ENCODE measurements around the gene DHX16. TPM values are rescaled to one million over a fixed set of nuclear protein-coding genes. Genes with fewer than 3 reads are reported as not detected.

DHX16 gene
- total RNA-seq, 1 donor from 2014 or later: 52.0 TPM

DNA sequence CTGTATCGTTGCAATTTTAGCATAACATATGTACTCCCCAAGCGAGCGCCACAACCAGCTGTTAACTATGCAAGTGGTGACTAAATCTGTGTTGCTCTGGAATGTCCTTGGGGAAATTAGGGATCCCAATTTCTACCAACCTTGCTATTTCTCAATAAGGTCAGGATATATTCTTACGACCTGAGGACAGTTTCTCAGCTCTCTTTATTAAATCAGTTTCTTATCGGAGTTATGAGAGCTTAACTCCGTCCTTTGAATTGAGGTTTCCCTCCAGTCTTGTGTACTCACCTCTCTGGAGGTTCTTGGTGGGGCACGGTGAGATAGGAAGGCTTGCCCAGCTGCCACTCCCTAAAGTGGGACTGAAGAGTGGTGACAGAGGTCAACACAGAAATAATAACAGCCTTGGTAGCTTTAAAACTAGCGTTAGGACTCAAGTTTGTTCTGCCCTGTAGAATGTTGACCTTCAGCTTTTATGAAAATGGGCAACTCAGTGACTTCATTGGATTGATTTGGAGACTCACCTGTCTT, 54.5 kb downstream of the DHX16 start:
- TF ChIP-seq, protein P1, sequence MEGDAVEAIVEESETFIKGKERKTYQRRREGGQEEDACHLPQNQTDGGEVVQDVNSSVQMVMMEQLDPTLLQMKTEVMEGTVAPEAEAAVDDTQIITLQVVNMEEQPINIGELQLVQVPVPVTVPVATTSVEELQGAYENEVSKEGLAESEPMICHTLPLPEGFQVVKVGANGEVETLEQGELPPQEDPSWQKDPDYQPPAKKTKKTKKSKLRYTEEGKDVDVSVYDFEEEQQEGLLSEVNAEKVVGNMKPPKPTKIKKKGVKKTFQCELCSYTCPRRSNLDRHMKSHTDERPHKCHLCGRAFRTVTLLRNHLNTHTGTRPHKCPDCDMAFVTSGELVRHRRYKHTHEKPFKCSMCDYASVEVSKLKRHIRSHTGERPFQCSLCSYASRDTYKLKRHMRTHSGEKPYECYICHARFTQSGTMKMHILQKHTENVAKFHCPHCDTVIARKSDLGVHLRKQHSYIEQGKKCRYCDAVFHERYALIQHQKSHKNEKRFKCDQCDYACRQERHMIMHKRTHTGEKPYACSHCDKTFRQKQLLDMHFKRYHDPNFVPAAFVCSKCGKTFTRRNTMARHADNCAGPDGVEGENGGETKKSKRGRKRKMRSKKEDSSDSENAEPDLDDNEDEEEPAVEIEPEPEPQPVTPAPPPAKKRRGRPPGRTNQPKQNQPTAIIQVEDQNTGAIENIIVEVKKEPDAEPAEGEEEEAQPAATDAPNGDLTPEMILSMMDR (conservative IDR thresholded peaks at IDR 0.05; ENCODE audit: low read depth, low read length): no peak
- H3K4me3 ChIP-seq (ENCODE audit: low read depth, low read length): peak overlapping the region; percentile 85
- DNase-seq (ENCODE audit: low read depth): no peak

DNA sequence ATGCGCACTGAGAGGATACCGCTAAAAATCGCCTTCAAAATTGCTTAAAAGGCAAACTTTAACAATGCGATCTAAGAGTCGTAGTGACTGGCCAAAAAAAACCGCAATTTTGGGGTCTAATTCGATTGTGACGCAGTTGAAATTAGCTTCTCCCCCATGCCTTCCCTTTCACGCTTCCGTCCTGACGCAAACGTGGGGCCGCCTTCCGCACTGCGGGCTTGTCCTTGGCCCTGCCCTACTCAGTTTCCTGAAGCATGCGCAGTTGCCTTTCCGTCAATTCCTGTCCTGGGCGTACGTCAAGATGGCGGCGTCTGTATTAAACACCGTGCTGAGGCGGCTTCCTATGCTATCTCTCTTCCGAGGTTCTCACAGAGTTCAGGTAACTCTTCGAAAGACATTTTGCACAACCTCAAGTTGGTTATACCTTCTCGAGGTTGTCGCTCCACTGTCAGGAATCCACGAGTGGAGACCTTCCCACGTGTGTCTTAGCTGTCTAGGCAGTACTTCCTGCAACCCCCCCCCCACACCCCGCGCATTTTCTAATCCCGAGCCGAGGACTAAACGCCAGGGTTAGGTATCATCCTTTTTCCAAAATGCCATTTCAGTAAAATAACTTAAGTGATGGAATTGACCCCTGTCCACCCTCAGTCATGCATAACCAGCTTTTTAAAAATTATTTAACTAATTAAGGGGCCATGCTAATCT, 55.1 kb downstream of the DHX16 start, which contains the start of gene MRPS18B:
TSS of gene MRPS18B (plus strand) at position 276 of the 705 bp plus-strand sequence. CDS start at position 302, 26 bp downstream.
- DNase-seq (ENCODE audit: low read depth): peak; percentile 93
- H3K4me3 ChIP-seq (ENCODE audit: low read depth, low read length): peak within 1 kb of the TSS; percentile 85
- TF ChIP-seq, protein P1 (conservative IDR thresholded peaks at IDR 0.05; ENCODE audit: low read depth, low read length): no peak

DNA sequence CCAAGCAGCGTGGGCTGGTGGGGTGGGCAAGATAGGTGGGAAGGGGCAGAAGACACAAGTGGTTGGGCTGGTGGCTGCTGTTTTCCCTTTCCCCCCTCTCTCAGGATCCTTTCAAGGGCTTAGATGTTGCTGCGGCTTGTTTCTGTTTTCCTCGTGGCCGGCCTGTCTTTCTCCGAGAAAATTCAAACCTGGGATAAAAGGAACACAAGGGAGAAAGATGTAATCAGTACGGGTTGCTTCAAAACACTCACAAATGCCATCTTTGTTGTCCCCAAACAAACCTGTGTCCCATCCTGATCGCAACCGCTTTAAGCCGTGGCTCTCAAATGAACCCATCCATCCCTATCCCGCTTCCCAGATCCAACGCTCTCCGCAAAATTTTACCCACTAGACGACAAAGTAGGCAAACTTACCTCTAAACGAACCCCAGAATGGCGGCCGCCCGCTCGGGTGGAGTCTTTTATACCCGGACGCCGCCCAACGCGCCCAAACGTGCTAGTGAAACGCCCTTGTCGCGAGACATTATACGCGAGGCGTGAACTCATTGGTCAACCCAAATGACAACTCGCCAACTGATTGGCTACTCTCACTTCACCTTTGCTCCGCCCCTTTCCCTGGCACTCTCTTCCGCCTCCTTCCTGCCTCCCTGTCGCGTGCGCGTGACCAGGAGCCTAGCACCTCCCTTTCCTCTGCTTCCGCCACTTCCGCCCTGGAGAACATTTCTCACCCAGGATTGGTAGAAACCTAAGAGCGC, 55.8 kb downstream of the DHX16 start, which contains the start of gene PPP1R10:
TSS of gene PPP1R10 (minus strand) at position 433 of the 754 bp plus-strand sequence. CDS start 7,299 bp downstream, outside the sequence.
- TF ChIP-seq, protein P1 (conservative IDR thresholded peaks at IDR 0.05; ENCODE audit: low read depth, low read length): no peak
- DNase-seq (ENCODE audit: low read depth): peak; percentile 98
- peak within 1 kb of the TSS; percentile 85 for H3K4me3 ChIP-seq (ENCODE audit: low read depth, low read length)

DNA sequence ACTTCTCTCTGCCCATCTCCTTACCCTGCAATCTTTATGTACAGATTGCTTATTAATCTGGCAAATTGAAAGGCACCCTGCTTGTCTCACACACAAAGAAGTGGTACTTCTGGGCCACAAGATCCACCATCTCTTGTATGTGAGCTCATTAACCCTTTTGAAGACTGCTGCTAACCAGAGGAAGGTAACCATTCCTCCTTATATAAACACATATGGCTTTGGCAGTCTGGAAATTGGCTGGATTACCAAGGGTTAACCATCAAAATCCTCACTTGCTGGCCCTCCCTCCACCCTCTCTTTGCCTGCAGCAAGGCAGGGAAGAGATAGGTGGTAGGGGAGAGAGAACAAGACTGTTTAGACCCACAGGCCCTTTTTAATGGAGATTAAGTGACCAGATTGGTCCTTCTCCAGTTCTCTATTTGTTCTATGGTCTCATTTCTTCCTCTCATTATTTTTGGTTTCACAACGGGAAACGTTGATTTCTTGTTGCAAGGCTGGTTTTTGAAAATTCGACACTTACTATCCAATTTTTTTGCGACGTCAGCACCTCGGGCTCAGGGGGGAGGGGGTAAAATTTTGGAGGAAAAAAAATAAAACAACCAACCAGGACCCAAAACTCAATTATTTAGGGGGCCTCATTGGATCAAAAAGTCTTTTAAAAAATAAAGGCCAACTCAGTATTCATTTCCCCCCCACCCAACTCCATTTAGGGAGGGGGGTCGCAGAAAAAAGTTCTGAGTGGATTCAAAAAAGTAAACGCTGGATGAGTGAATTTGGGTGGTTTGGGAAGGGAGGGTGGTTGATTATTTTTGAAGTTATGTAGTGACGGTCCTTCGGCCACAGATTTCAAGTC, 56.6 kb downstream of the DHX16 start:
- peak overlapping the region; percentile 67 for H3K4me3 ChIP-seq (ENCODE audit: low read depth, low read length)
- TF ChIP-seq, protein P1 (conservative IDR thresholded peaks at IDR 0.05; ENCODE audit: low read depth, low read length): no peak
- DNase-seq (ENCODE audit: low read depth): no peak

DNA sequence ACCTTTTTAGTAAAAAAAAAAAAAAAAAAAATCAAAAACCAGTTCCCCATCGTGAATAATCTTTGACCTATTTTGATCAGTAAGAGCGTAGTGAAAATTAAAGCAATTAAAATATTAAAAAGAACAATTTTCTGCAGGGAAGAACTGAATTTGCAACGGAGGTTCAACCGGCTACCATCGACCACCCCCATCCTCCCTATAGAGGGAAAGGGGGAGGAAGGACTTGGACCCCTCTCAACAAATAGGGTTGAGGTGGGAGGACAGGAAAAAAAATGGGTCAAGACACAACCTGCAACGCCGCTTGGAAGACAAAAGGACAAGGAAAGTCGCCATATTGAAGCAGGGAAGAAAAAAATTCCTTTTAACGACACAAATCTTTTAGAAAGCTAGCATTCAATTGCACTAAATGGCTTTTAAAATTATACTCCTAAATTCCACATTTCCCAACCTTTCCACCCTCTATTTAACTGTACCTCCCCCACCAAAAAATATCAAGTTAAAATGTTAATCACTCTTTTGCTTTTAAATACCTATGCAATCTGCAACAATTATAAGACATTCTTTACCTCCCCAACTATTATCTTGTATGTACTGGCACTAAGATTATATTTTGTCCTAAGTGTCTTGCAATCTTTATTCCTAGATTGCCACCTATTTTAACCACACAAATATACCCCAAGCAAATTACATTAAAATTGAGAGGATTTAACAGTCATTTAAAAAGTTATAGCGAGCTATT, 57.4 kb downstream of the DHX16 start:
- TF ChIP-seq, protein P1 (conservative IDR thresholded peaks at IDR 0.05; ENCODE audit: low read depth, low read length): no peak
- DNase-seq (ENCODE audit: low read depth): no peak
- peak overlapping the region; percentile 67 for H3K4me3 ChIP-seq (ENCODE audit: low read depth, low read length)

DNA sequence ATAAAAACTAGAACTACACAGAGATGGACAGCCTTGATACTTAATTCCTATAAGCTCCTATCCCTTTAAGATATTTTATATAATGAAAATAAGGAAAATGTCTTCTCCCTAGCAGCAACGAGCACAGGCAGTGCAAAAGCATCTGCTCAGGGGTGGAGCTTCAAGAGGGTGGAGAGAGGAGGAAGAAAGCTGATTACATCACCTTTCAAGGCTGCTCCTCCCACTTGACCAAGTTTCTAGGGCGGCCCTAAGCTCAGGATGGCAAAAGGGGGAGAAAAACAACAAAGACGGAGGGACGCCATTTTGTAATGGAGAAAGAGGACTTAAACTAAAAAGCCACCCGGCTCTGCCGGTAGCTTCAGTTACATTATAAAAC, 58.0 kb downstream of the DHX16 start:
- TF ChIP-seq, protein P1 (conservative IDR thresholded peaks at IDR 0.05; ENCODE audit: low read depth, low read length): no peak
- peak overlapping the region; percentile 67 for H3K4me3 ChIP-seq (ENCODE audit: low read depth, low read length)
- peak; percentile 84 for DNase-seq (ENCODE audit: low read depth)
